DND-41 (cell line): Measurements from ENCODE around the gene AUTS2.

Experiments used
- EZH2 ChIP-seq: IDR thresholded peaks from 3 replicates; pipeline ENCODE4 v1.6.1; 2012; ENCODE audit warnings: borderline replicate concordance, low read depth, mild to moderate bottlenecking, moderate library complexity, low read length, inconsistent platforms; ENCODE audit not compliant: severe bottlenecking
- TF ChIP-seq, protein P1 (sequence below): IDR thresholded peaks from 2 replicates; pipeline ENCODE4 v1.5.1; 2012; ENCODE audit warnings: borderline replicate concordance, low read length, moderate library complexity, mild to moderate bottlenecking; ENCODE audit not compliant: poor library complexity, severe bottlenecking; ENCODE audit errors: extremely low read depth

DNA sequence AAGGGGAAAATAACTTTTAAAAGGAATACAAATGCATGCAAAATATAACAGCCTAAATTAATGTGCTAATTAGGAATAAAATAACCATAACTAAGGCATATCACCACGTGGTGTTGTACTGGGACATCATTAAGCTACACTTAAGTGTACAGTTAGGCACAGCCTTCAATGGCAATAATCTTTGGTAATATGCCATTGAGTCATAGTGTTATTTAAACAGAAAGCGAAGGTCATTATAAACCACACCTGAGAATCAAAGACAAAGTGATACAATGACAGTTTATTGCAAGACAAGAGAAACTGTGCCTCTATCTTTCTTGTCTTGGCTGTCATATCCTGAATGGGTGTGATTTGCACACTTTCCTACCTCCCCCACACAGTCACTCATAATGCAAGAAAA lies 30.5 kb upstream of the AUTS2 start:
- TF ChIP-seq, protein P1, sequence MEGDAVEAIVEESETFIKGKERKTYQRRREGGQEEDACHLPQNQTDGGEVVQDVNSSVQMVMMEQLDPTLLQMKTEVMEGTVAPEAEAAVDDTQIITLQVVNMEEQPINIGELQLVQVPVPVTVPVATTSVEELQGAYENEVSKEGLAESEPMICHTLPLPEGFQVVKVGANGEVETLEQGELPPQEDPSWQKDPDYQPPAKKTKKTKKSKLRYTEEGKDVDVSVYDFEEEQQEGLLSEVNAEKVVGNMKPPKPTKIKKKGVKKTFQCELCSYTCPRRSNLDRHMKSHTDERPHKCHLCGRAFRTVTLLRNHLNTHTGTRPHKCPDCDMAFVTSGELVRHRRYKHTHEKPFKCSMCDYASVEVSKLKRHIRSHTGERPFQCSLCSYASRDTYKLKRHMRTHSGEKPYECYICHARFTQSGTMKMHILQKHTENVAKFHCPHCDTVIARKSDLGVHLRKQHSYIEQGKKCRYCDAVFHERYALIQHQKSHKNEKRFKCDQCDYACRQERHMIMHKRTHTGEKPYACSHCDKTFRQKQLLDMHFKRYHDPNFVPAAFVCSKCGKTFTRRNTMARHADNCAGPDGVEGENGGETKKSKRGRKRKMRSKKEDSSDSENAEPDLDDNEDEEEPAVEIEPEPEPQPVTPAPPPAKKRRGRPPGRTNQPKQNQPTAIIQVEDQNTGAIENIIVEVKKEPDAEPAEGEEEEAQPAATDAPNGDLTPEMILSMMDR: no peak
- TF ChIP-seq EZH2: no peak
